H1 (cell line): ENCODE results near the gene SLC25A26. TPM values are rescaled to one million over a fixed set of nuclear protein-coding genes. Genes with fewer than 3 reads are reported as not detected.

Experiments
- BACH1 ChIP-seq: IDR thresholded peaks from 2 replicates; pipeline ENCODE4 v1.6.1; 2012; ENCODE audit warnings: low read length, improper control_type of control experiment
- EGR1 ChIP-seq: IDR thresholded peaks from 2 replicates; pipeline ENCODE4 v1.6.1; 2011; ENCODE audit warnings: low read depth, low read length, borderline replicate concordance
- EZH2 ChIP-seq: fragments of 200-600 bp; sonication (generic); IDR thresholded peaks from 2 replicates; pipeline ENCODE4 v1.7.1; 2012; ENCODE audit warnings: low read depth, mild to moderate bottlenecking, moderate library complexity, low read length, inconsistent platforms; ENCODE audit not compliant: severe bottlenecking
- FOSL1 ChIP-seq: IDR thresholded peaks from 2 replicates; pipeline ENCODE4 v1.6.1; 2011; ENCODE audit warnings: mild to moderate bottlenecking, low read depth, low read length, moderate library complexity; ENCODE audit not compliant: insufficient read depth
- HDAC6 ChIP-seq: IDR thresholded peaks from one replicate; pipeline ENCODE4 v1.7.1; 2012; ENCODE audit warnings: low read depth, mild to moderate bottlenecking, inconsistent platforms, low read length, moderate library complexity
- SIX5 ChIP-seq: IDR thresholded peaks from 2 replicates; pipeline ENCODE4 v1.6.1; 2011; ENCODE audit warnings: mild to moderate bottlenecking, low read depth, low read length
- SRF ChIP-seq: IDR thresholded peaks from 2 replicates; pipeline ENCODE4 v1.6.1; 2011; ENCODE audit warnings: mild to moderate bottlenecking, low read depth, low read length, moderate library complexity
- TAF1 ChIP-seq: IDR thresholded peaks from 2 replicates; pipeline ENCODE4 v1.6.1; 2011; ENCODE audit warnings: mild to moderate bottlenecking, low read depth, low read length
- polyA plus RNA-seq, 7 experiments: library from polyadenylated mRNA; depleted of rRNA in 3 of 7; stranded (reverse) in 5 of 7; unstranded in 2 of 7; fragments of >200 nt in 5 of 7; fragments of 200-250 nt in 2 of 7; gene quantifications; 1 replicate in 5 of 7; 2 replicates in 1 of 7; 4 replicates in 1 of 7; pipeline versions ENCODE4 v1.2.1 to v1.2.3, GENCODE V29; 2011 to 2013; ENCODE audit warnings: missing spikeins in 2 of 7, mixed read lengths in 2 of 7
- total RNA-seq: library from RNA; stranded (reverse); fragmentation: NEBNext Ultra II Directional; extraction: Animal tissue kit (Norgen Biotek cat#: 25700); gene quantifications from 2 replicates; pipeline ENCODE4 v1.2.1, GENCODE V29; 2021
- TF ChIP-seq, protein P1 (sequence below): fragments of 300-600 bp; sonication (generic); IDR thresholded peaks from 2 replicates; pipeline ENCODE4 v1.7.1; 2012; ENCODE audit warnings: low read length, moderate library complexity, mild to moderate bottlenecking, inconsistent platforms; ENCODE audit not compliant: insufficient replicate concordance
- TF ChIP-seq, protein P2 (sequence below), 3 experiments: IDR thresholded peaks; 1 replicate in 2 of 3; 2 replicates in 1 of 3; pipeline versions ENCODE4 v1.5.1 to v1.6.1; 2011; ENCODE audit warnings: low read length in 3 of 3, mild to moderate bottlenecking in 3 of 3, inconsistent platforms in 2 of 3, low read depth in 1 of 3, moderate library complexity in 1 of 3; ENCODE audit not compliant: insufficient read depth in 1 of 3; ENCODE audit errors: control extremely low read depth in 1 of 3

The SLC25A26 gene
- total and polyA plus RNA-seq, 2 of the 8 experiments (the other 6 are each of a cell fraction or from before 2014, with no cell fraction given), result 30.0 to 37.0 TPM

DNA sequence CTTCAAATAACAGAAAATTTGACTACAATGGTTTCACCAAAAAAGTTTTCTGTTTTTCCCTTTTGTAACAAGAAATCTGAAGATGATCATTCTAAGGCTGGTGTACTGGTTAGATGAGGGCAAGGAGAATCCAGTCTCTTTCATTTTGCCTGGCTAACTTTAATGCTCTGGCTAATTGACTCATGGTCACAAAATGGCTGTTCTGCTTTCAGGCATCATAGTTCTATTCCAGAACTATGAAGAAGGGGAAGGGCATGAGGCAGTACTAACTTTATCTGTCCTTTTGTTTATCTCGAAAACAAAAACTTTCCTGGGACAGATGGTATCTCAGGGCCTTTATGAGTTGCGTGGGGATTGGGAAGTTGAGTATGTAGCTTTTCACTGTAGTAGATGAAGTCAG, 50.4 kb downstream of the SLC25A26 start (continued):
- TF ChIP-seq, protein P1, sequence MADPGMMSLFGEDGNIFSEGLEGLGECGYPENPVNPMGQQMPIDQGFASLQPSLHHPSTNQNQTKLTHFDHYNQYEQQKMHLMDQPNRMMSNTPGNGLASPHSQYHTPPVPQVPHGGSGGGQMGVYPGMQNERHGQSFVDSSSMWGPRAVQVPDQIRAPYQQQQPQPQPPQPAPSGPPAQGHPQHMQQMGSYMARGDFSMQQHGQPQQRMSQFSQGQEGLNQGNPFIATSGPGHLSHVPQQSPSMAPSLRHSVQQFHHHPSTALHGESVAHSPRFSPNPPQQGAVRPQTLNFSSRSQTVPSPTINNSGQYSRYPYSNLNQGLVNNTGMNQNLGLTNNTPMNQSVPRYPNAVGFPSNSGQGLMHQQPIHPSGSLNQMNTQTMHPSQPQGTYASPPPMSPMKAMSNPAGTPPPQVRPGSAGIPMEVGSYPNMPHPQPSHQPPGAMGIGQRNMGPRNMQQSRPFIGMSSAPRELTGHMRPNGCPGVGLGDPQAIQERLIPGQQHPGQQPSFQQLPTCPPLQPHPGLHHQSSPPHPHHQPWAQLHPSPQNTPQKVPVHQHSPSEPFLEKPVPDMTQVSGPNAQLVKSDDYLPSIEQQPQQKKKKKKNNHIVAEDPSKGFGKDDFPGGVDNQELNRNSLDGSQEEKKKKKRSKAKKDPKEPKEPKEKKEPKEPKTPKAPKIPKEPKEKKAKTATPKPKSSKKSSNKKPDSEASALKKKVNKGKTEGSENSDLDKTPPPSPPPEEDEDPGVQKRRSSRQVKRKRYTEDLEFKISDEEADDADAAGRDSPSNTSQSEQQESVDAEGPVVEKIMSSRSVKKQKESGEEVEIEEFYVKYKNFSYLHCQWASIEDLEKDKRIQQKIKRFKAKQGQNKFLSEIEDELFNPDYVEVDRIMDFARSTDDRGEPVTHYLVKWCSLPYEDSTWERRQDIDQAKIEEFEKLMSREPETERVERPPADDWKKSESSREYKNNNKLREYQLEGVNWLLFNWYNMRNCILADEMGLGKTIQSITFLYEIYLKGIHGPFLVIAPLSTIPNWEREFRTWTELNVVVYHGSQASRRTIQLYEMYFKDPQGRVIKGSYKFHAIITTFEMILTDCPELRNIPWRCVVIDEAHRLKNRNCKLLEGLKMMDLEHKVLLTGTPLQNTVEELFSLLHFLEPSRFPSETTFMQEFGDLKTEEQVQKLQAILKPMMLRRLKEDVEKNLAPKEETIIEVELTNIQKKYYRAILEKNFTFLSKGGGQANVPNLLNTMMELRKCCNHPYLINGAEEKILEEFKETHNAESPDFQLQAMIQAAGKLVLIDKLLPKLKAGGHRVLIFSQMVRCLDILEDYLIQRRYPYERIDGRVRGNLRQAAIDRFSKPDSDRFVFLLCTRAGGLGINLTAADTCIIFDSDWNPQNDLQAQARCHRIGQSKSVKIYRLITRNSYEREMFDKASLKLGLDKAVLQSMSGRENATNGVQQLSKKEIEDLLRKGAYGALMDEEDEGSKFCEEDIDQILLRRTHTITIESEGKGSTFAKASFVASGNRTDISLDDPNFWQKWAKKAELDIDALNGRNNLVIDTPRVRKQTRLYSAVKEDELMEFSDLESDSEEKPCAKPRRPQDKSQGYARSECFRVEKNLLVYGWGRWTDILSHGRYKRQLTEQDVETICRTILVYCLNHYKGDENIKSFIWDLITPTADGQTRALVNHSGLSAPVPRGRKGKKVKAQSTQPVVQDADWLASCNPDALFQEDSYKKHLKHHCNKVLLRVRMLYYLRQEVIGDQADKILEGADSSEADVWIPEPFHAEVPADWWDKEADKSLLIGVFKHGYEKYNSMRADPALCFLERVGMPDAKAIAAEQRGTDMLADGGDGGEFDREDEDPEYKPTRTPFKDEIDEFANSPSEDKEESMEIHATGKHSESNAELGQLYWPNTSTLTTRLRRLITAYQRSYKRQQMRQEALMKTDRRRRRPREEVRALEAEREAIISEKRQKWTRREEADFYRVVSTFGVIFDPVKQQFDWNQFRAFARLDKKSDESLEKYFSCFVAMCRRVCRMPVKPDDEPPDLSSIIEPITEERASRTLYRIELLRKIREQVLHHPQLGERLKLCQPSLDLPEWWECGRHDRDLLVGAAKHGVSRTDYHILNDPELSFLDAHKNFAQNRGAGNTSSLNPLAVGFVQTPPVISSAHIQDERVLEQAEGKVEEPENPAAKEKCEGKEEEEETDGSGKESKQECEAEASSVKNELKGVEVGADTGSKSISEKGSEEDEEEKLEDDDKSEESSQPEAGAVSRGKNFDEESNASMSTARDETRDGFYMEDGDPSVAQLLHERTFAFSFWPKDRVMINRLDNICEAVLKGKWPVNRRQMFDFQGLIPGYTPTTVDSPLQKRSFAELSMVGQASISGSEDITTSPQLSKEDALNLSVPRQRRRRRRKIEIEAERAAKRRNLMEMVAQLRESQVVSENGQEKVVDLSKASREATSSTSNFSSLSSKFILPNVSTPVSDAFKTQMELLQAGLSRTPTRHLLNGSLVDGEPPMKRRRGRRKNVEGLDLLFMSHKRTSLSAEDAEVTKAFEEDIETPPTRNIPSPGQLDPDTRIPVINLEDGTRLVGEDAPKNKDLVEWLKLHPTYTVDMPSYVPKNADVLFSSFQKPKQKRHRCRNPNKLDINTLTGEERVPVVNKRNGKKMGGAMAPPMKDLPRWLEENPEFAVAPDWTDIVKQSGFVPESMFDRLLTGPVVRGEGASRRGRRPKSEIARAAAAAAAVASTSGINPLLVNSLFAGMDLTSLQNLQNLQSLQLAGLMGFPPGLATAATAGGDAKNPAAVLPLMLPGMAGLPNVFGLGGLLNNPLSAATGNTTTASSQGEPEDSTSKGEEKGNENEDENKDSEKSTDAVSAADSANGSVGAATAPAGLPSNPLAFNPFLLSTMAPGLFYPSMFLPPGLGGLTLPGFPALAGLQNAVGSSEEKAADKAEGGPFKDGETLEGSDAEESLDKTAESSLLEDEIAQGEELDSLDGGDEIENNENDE, result no peak
- TF ChIP-seq HDAC6 (no peak), EGR1 (no peak), SIX5 (no peak), SRF (no peak), EZH2 (no peak), TAF1 (no peak), FOSL1 (no peak), BACH1 (no peak)
- TF ChIP-seq, protein P2, sequence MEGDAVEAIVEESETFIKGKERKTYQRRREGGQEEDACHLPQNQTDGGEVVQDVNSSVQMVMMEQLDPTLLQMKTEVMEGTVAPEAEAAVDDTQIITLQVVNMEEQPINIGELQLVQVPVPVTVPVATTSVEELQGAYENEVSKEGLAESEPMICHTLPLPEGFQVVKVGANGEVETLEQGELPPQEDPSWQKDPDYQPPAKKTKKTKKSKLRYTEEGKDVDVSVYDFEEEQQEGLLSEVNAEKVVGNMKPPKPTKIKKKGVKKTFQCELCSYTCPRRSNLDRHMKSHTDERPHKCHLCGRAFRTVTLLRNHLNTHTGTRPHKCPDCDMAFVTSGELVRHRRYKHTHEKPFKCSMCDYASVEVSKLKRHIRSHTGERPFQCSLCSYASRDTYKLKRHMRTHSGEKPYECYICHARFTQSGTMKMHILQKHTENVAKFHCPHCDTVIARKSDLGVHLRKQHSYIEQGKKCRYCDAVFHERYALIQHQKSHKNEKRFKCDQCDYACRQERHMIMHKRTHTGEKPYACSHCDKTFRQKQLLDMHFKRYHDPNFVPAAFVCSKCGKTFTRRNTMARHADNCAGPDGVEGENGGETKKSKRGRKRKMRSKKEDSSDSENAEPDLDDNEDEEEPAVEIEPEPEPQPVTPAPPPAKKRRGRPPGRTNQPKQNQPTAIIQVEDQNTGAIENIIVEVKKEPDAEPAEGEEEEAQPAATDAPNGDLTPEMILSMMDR (IDR thresholded peaks at IDR 0.05; ENCODE audit: control extremely low read depth in 1 of 3, insufficient read depth in 1 of 3, low read depth in 1 of 3, low read length in 3 of 3), result no peak
